ENCODE data around the gene LAMA5. TPM values are rescaled to one million over a fixed set of nuclear protein-coding genes. Genes with fewer than 3 reads are reported as not detected.

The LAMA5 gene
- total and polyA plus RNA-seq, 2 of the 8 experiments (the other 6 are each of a cell fraction or from before 2014, with no cell fraction given): 34.4 to 225 TPM

GRCh38 chr20:62309947-62310756 is 57.0 kb downstream of the LAMA5 start:
- no peak overlapping the region for H3K18ac ChIP-seq (ENCODE audit: extremely low read depth, low read length)
- TF ChIP-seq POLR2AphosphoS5 (IDR thresholded peaks at IDR 0.05; ENCODE audit: low read depth, low read length) (no peak), RBBP5 (IDR thresholded peaks at IDR 0.05; ENCODE audit: borderline replicate concordance, low read depth, low read length) (no peak)

More at GRCh38 chr20:62309947-62310756, 57.0 kb downstream of the LAMA5 start:
- Histone ChIP-seq H3K4me1 (replicated peaks in 1 of 4; ENCODE audit: control insufficient read depth in 3 of 4, insufficient read depth in 4 of 4, low read length in 3 of 4) (no peaks in the 10 kb centered on the region; a peak in 2 of 7 replicates), H3K56ac (replicated peaks; ENCODE audit: insufficient read length, low read depth, low read length) (no peak overlapping the region), H4K20me1 (replicated peaks in 1 of 2; ENCODE audit: control insufficient read depth in 1 of 2, insufficient read depth in 2 of 2, low read length in 2 of 2) (peaks cover 17 to 37% of the 10 kb centered on the region in 2 experiments), H2AK5ac (ENCODE audit: low read depth, low read length) (no peak overlapping the region), H3K23me2 (ENCODE audit: low read depth, low read length) (no peaks in the 10 kb centered on the region), H3K4me3 (ENCODE audit: extremely low read depth in 1 of 4, insufficient read depth in 2 of 4, low read depth in 3 of 4, low read length in 4 of 4) (no peak overlapping the region), H3K9ac (replicated peaks in 1 of 4; ENCODE audit: extremely low read depth in 1 of 4, low read depth in 3 of 4, low read length in 3 of 4) (no peak overlapping the region), H4K5ac (ENCODE audit: insufficient read length, low read depth, low read length) (no peak overlapping the region), H3K27me3 (replicated peaks in 1 of 4; ENCODE audit: control insufficient read depth in 3 of 4, extremely low read depth in 1 of 4, insufficient read depth in 3 of 4, low read length in 3 of 4) (no peaks in the 10 kb centered on the region), H3K27ac (ENCODE audit: low read depth, low read length) (no peak overlapping the region), H2BK120ac (replicated peaks; ENCODE audit: low read depth, low read length) (no peak overlapping the region), H3K79me1 (ENCODE audit: low read depth, low read length) (peaks cover 6% of the 10 kb centered on the region), H3K4me2 (ENCODE audit: insufficient read depth in 1 of 2, low read depth in 2 of 2, low read length in 2 of 2) (no peak overlapping the region), H3K9me3 (ENCODE audit: insufficient read depth in 2 of 2, low read depth in 1 of 2, low read length in 1 of 2) (no peaks in the 10 kb centered on the region), H2BK12ac (ENCODE audit: low read depth, low read length) (no peak overlapping the region), H2BK15ac (ENCODE audit: low read length) (no peak overlapping the region), H4K8ac (ENCODE audit: extremely low read depth, insufficient read depth, low read length) (no peak overlapping the region), H2BK20ac (ENCODE audit: low read length) (no peak overlapping the region), H4K91ac (replicated peaks; ENCODE audit: insufficient read length, low read length) (no peak overlapping the region), H3K14ac (ENCODE audit: insufficient read length) (no peak overlapping the region), H2BK5ac (ENCODE audit: low read depth, low read length) (no peak overlapping the region), H3K79me2 (ENCODE audit: control insufficient read depth in 1 of 2, insufficient read depth in 2 of 2, low read length in 2 of 2) (peaks cover 0 to 10% of the 10 kb centered on the region in 2 experiments; a peak in 3 of 4 replicates), H3K23ac (ENCODE audit: insufficient read length) (no peak overlapping the region), H3K4ac (replicated peaks; ENCODE audit: insufficient read length, low read depth, low read length) (no peak overlapping the region), H3K36me3 (ENCODE audit: control insufficient read depth in 2 of 4, insufficient read depth in 4 of 4, low read length in 3 of 4) (peaks cover 36 to 95% (median 76%) of the 10 kb centered on the region in 4 experiments), H2AFZ (ENCODE audit: low read length) (no peak overlapping the region)
- no peak for FAIRE-seq
- WGBS, 2 experiments (ENCODE audit: extremely low coverage in 1 of 2, insufficient coverage in 1 of 2, insufficient read length in 1 of 2, insufficient replicate concordance in 2 of 2, low coverage in 1 of 2, low lambda C conversion rate in 2 of 2, missing lambda C conversion rate in 1 of 2): 92% methylated on average over 22 of the region's 29 CpGs; no CpG with 5 or more reads in 1 of the 2 experiments
- DNase-seq (ENCODE audit: low read depth in 1 of 2, low spot score in 2 of 2): no peak
- POLR2A ChIA-PET (ENCODE audit: partially characterized antibody): interaction anchor here (1.2 to 14.6 kb wide), 7 partner anchors 9 to 78 kb away, joined by 3 to 170 read pairs (median 40); partner anchors contain the start of genes LAMA5 and RPS21
- CTCF ChIA-PET (ENCODE audit: partially characterized antibody): interaction anchor here (1.7 to 2.0 kb wide), 2 partner anchors 54 to 72 kb away, joined by 5 to 8 read pairs; no protein-coding TSS in a partner anchor

Data from H1 (cell line).